ENCODE measurements around the gene RNF220. TPM values are rescaled to one million over a fixed set of nuclear protein-coding genes. Genes with fewer than 3 reads are reported as not detected.

The RNF220 gene
- total and polyA plus RNA-seq, 2 of the 13 experiments (the other 11 are each of a cell fraction or from before 2014, with no cell fraction given), result 48.2 to 72.1 TPM

- TF ChIP-seq ZNF724P (CRISPR knock-in tag; IDR thresholded peaks at IDR 0.05; ENCODE audit: borderline replicate concordance) (no peak), SNAI1 (CRISPR knock-in tag; IDR thresholded peaks at IDR 0.05; ENCODE audit: borderline replicate concordance) (no peak), ZKSCAN5 (CRISPR knock-in tag; IDR thresholded peaks at IDR 0.05) (no peak), RXRB (CRISPR knock-in tag; IDR thresholded peaks at IDR 0.05; ENCODE audit: borderline replicate concordance) (no peak), ARNT (IDR thresholded peaks at IDR 0.05) (no peak)
These were observed 237.9 kb downstream of the RNF220 start (continued) for GRCh38 chr1:44642925-44643324.

GRCh38 chr1:44643721-44644334 lies 238.8 kb downstream of the RNF220 start:
- no peak for FAIRE-seq
- TF ChIP-seq PBX3 (CRISPR knock-in tag; IDR thresholded peaks at IDR 0.05; ENCODE audit: borderline replicate concordance), result no peak
- no peak for TF ChIP-seq POGZ (CRISPR knock-in tag; IDR thresholded peaks at IDR 0.05)
- no peak for TF ChIP-seq ZNF180 (CRISPR knock-in tag; IDR thresholded peaks at IDR 0.05; ENCODE audit: borderline replicate concordance, low read depth)
- TF ChIP-seq SRSF1 (optimal IDR thresholded peaks at IDR 0.05; ENCODE audit: low read depth, low read length), result no peak
- no peak for TF ChIP-seq ZNF816 (CRISPR knock-in tag; IDR thresholded peaks at IDR 0.05; ENCODE audit: borderline replicate concordance)
- TF ChIP-seq ZNF773 (CRISPR knock-in tag; IDR thresholded peaks at IDR 0.05; ENCODE audit: borderline replicate concordance), result no peak
- TF ChIP-seq YY1 (IDR thresholded peaks at IDR 0.05; ENCODE audit: insufficient read depth, insufficient replicate concordance, low read depth, low read length), result no peak
- no peak for TF ChIP-seq ZSCAN12 (CRISPR knock-in tag; IDR thresholded peaks at IDR 0.05)
- Histone ChIP-seq H2AFZ (ENCODE audit: low read length) (no peak overlapping the region), H3K4me1 (ENCODE audit: insufficient read depth, low read length) (no peaks in the 10 kb centered on the region), H3K9me3 (ENCODE audit: low read length) (no peaks in the 10 kb centered on the region), H4K20me1 (ENCODE audit: insufficient read depth, low read length) (no peaks in the 10 kb centered on the region), H3K79me2 (ENCODE audit: insufficient read depth, low read length) (no peaks in the 10 kb centered on the region), H3K4me2 (ENCODE audit: low read depth, low read length) (no peak overlapping the region), H3K9ac (ENCODE audit: insufficient read depth, low read depth, low read length) (no peak overlapping the region), H3K4me3 (replicated peaks in 1 of 3; ENCODE audit: insufficient read depth in 1 of 3, low read depth in 2 of 3, low read length in 3 of 3) (no peak overlapping the region), H3K36me3 (replicated peaks in 1 of 2; ENCODE audit: control insufficient read depth in 1 of 2, insufficient read depth in 2 of 2, low read length in 2 of 2) (peaks cover 52 to 92% of the 10 kb centered on the region in 2 experiments), H3K27ac (ENCODE audit: extremely low read length, insufficient read depth, low read length) (no peak overlapping the region), H3K27me3 (ENCODE audit: control insufficient read depth in 1 of 2, insufficient read depth in 2 of 2, low read length in 2 of 2) (no peaks in the 10 kb centered on the region)
- DNase-seq (ENCODE audit: low spot score), result no peak
- 98% methylated on average over 6 of the region's 9 CpGs for WGBS (ENCODE audit: low lambda C conversion rate)
- intact Hi-C loops (cut with micrococcal nuclease; ENCODE audit: unreplicated experiment), result no loop called here
- no TSS peak for BruUV-seq (replicated peaks)
- CTCF ChIA-PET (ENCODE audit: low intra/inter-chr PET ratio, low total read pairs), result no interaction called here
- ATAC-seq, result no peak
- POLR2A ChIA-PET, result interaction anchor here (1.8 kb wide), 1 partner anchor 10 kb away, joined by 6 read pairs; no protein-coding TSS in a partner anchor
- in situ Hi-C loops (cut with HindIII; ENCODE audit: extremely low pct_ligation_motif_present, low pct_unique_long_range_greater_than_20kb), result no loop called here
